Pericardium fibroblast (primary cell): ENCODE measurements around the gene ZNF202. TPM values are rescaled to one million over a fixed set of nuclear protein-coding genes. Genes with fewer than 3 reads are reported as not detected.

Experiments used
- total RNA-seq: library from RNA; depleted of rRNA; stranded (reverse); fragments of >200 nt; gene quantifications from 2 replicates; pipeline ENCODE4 v1.2.3, GENCODE V29; 2015

ZNF202 gene
- 3.1 and 8.3 TPM in 2 replicates for total RNA-seq

DNA sequence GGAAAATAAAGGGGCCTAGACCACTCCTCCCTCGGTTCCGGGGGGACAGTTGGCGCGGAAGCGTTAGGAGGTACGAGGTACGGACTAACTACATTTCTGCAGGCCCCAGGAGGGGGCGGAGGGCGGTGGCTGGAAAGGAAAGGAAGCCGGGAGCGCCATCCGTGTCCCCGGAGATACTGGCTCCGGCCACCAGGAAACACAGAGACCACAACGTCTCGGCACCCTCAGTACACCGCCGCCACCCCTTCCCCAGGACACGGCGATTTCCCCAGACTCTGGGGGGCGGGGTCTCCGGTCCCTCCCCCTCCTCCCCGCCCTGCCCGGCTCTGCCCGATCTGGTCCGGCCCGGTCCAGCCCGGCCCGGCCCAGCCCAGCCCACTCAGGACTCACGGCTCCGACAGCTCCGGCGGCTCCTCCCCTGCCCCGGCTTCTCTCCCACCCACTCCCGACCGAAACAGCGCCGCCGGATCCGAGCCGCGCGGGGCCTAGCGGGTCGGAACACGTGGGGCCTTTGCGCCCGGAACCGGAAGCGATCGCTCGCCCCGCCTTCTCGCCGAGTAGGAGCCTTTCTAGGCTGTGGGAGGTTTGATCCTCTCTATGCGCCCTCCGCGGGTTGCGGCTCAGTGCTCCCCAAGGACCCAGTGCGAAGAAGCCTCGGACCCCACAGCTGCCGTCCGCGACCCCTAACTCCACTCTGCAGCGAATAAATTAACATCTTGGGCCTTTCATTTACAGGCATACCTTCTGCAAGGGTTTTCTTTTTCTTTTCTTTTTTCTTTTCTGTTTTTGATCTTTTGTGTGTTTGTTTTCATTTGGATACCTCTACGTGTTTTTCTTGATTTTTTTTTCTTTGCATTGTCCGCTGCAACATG, at the start of gene ZNF202:
Gene ZNF202 (minus strand): TSS at position 502 of the 872 bp plus-strand sequence. CDS start 10,772 bp downstream, outside the sequence.

DNA sequence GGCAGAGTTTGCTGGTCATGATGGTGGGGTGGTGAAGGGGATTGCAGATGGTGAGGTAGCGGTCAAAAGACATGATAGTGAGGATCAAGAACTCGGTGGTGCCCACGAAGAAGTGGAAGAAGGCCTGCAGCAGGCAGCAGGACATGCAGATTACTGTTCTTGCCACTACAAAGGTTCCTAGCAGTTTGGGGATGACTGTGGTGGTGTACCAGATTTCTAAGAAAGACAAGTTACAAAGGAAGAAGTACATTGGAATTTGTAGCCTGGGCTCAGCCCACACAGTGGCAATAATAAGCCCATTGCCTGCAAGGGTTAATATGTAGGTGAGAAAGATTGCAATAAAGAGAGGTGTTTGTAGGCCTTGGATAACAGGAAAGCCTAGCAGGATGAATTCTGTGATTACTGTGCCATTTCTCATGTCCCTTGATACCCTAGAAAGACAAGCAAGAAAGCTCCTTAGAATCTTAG, 12.7 kb upstream of the ZNF202 start, which contains the start of gene OR6X1:
Gene OR6X1 (minus strand): TSS at position 418 of the 468 bp plus-strand sequence. CDS start 0 bp downstream, at position 418.

Other genes with a start within 250 kb of the ZNF202 start
- under 0.01 and 0.34 TPM in 2 replicates for gene SCN3B, start 87.0 kb downstream of the ZNF202 start, total RNA-seq
- gene OR6X1, start 12.9 kb upstream of the ZNF202 start, total RNA-seq, result not detected in 2 replicates
- gene OR6M1, start 64.7 kb upstream of the ZNF202 start, total RNA-seq, result 1.6 TPM in 1 of 2 replicates, not detected in the other
- gene TMEM225, start 144.0 kb upstream of the ZNF202 start, total RNA-seq, result not detected in 2 replicates
- not detected in 2 replicates for gene OR8D4, start 160.5 kb upstream of the ZNF202 start, total RNA-seq
- not detected in 2 replicates for gene OR4D5, start 198.0 kb upstream of the ZNF202 start, total RNA-seq
- gene OR6T1, start 202.2 kb upstream of the ZNF202 start, total RNA-seq, result not detected in 2 replicates
- not detected in 2 replicates for gene OR10S1, start 236.1 kb upstream of the ZNF202 start, total RNA-seq